ENCODE measurements around the gene ACAP2. TPM values are rescaled to one million over a fixed set of nuclear protein-coding genes. Genes with fewer than 3 reads are reported as not detected.
A peak's percentile ranks its signal among the peaks of the same experiment; 100 is the strongest.

The ACAP2 gene
- total RNA-seq, 1 donor from 2014 or later, result 60.3 TPM

- no peak for TF ChIP-seq CTCF (IDR thresholded peaks at IDR 0.05)
- Histone ChIP-seq H3K4me1 (peaks cover 5% of the 10 kb centered on the region), H3K36me3 (no peaks in the 10 kb centered on the region), H3K4me3 (no peak overlapping the region), H3K27ac (no peak overlapping the region), H3K9me3 (no peaks in the 10 kb centered on the region), H3K27me3 (no peaks in the 10 kb centered on the region)
- ATAC-seq (peak; percentile 81), DNase-seq (no peak)
- intact Hi-C loops (cut with DNase I), result no loop called here
Measured at GRCh38 chr3:195458316-195458717, 15.5 kb upstream of the ACAP2 start.

GRCh38 chr3:195455789-195456188 is 13.0 kb upstream of the ACAP2 start:
- no peak overlapping the region for H3K4me3 ChIP-seq
- ATAC-seq (no peak), DNase-seq (no peak)
- H3K9me3 ChIP-seq, result no peaks in the 10 kb centered on the region
- H3K36me3 ChIP-seq, result no peaks in the 10 kb centered on the region
- no peaks in the 10 kb centered on the region for H3K27me3 ChIP-seq
- no peak for TF ChIP-seq CTCF (IDR thresholded peaks at IDR 0.05)
- H3K4me1 ChIP-seq, result peaks cover 11% of the 10 kb centered on the region
- intact Hi-C loops (cut with DNase I), result no loop called here
- no peak overlapping the region for H3K27ac ChIP-seq

- DNase-seq (no peak), ATAC-seq (no peak)
- H3K4me1 ChIP-seq, result peaks cover 12% of the 10 kb centered on the region
- no peaks in the 10 kb centered on the region for H3K27me3 ChIP-seq
- H3K4me3 ChIP-seq, result no peak overlapping the region
- no peak overlapping the region for H3K27ac ChIP-seq
- no peaks in the 10 kb centered on the region for H3K36me3 ChIP-seq
- no peak for TF ChIP-seq CTCF (IDR thresholded peaks at IDR 0.05)
- H3K9me3 ChIP-seq, result no peaks in the 10 kb centered on the region
- intact Hi-C loops (cut with DNase I), result no loop called here
Measured at GRCh38 chr3:195453236-195453635, 10.4 kb upstream of the ACAP2 start.

- no peaks in the 10 kb centered on the region for H3K36me3 ChIP-seq
- no peaks in the 10 kb centered on the region for H3K27me3 ChIP-seq
- DNase-seq (no peak), ATAC-seq (no peak)
- no peak for TF ChIP-seq CTCF (IDR thresholded peaks at IDR 0.05)
- H3K9me3 ChIP-seq, result no peaks in the 10 kb centered on the region
- H3K4me3 ChIP-seq, result no peak overlapping the region
- peak overlapping the region; percentile 71 for H3K27ac ChIP-seq
- H3K4me1 ChIP-seq, result peaks cover 12% of the 10 kb centered on the region
- intact Hi-C loops (cut with DNase I), result no loop called here
Measured at GRCh38 chr3:195451373-195452015, 8.7 kb upstream of the ACAP2 start.

- Histone ChIP-seq H3K4me1 (peaks cover 12% of the 10 kb centered on the region), H3K27ac (peak overlapping the region; percentile 71), H3K9me3 (no peaks in the 10 kb centered on the region), H3K4me3 (no peak overlapping the region), H3K27me3 (no peaks in the 10 kb centered on the region), H3K36me3 (no peaks in the 10 kb centered on the region)
- no peak for TF ChIP-seq CTCF (IDR thresholded peaks at IDR 0.05)
- DNase-seq (peak; percentile 64), ATAC-seq (peak; percentile 87)
- intact Hi-C loops (cut with DNase I), result no loop called here
Measured at GRCh38 chr3:195450731-195451229, 8.0 kb upstream of the ACAP2 start.
